B cell (primary cell): ENCODE data around the gene OLAH. TPM values are rescaled to one million over a fixed set of nuclear protein-coding genes. Genes with fewer than 3 reads are reported as not detected.

Source experiments
- ATAC-seq: fragments of 200-7000 bp; cut with Tn5 transposase; one replicate; pipeline ENCODE4 v1.10.0; 2021; ENCODE audit warnings: low read depth, mild to moderate bottlenecking, moderate number of reproducible peaks, moderate library complexity
- CTCF ChIA-PET: fragments of 350-600 bp; sonication (Branson Sonifier 250); formaldehyde crosslinking; loops from one replicate; lab custom pipeline; 2021; ENCODE audit warnings: antibody characterized with exemption, inconsistent platforms; lab: Charles Lee
- POLR2A ChIA-PET: fragments of 350-600 bp; sonication (Branson Sonifier 250); formaldehyde crosslinking; loops from one replicate; lab custom pipeline; 2021; ENCODE audit warnings: antibody characterized with exemption; lab: Charles Lee
- DNase-seq: peaks from one replicate; pipeline ENCODE4 v3.0.0; 2013
- H2AFZ ChIP-seq: 2 replicates; pipeline ENCODE4 v1.6.1; 2012; ENCODE audit warnings: mild to moderate bottlenecking, low read depth, low read length; ENCODE audit not compliant: insufficient read depth, poor library complexity, severe bottlenecking
- H3K27ac ChIP-seq, 2 donors: 1 replicate in 1 of 2; 2 replicates in 1 of 2; pipeline ENCODE4 v1.5.1; 2012 to 2013; ENCODE audit warnings: low read length in 2 of 2, mild to moderate bottlenecking in 2 of 2, moderate library complexity in 1 of 2
- H3K27me3 ChIP-seq, 4 experiments: fragments of 200-600 bp in 1 of 4; sonication (generic) in 1 of 4; replicated peaks in 1 of 4; 1 replicate in 2 of 4; 2 replicates in 2 of 4; pipeline versions ENCODE4 v1.6.1 to v1.7.0; 2013 to 2016; ENCODE audit warnings: low read length in 3 of 4, mild to moderate bottlenecking in 2 of 4, mixed read lengths in 1 of 4, moderate library complexity in 1 of 4; ENCODE audit not compliant: insufficient read depth in 4 of 4, control insufficient read depth in 3 of 4; ENCODE audit errors: control extremely low read depth in 1 of 4
- H3K36me3 ChIP-seq, 2 experiments: replicated peaks in 1 of 2; 1 replicate in 1 of 2; 2 replicates in 1 of 2; pipeline versions ENCODE4 v1.6.1 to v1.7.1; 2013; ENCODE audit warnings: low read length in 1 of 2; ENCODE audit not compliant: insufficient read depth in 2 of 2, control insufficient read depth in 1 of 2; ENCODE audit errors: control extremely low read depth in 1 of 2, extremely low read depth in 1 of 2
- H3K4me1 ChIP-seq, 2 donors: fragments of 200-600 bp in 1 of 2; sonication (generic) in 1 of 2; 1 replicate in 1 of 2; 2 replicates in 1 of 2; pipeline versions ENCODE4 v1.5.1 to v1.6.1; 2013 to 2017; ENCODE audit warnings: low read length in 2 of 2; ENCODE audit not compliant: control insufficient read depth in 2 of 2, insufficient read depth in 2 of 2
- H3K4me2 ChIP-seq: replicated peaks from 2 replicates; pipeline ENCODE3; 2012; ENCODE audit warnings: mild to moderate bottlenecking, low read depth, low read length; ENCODE audit not compliant: poor library complexity, severe bottlenecking
- H3K4me3 ChIP-seq, 5 experiments: fragments of 200-600 bp in 1 of 5; sonication (generic) in 1 of 5; 1 replicate in 3 of 5; 2 replicates in 2 of 5; pipeline versions ENCODE4 v1.5.1 to v1.7.0; 2011 to 2016; ENCODE audit warnings: low read length in 4 of 5, mild to moderate bottlenecking in 4 of 5, low read depth in 2 of 5, control low read depth in 1 of 5, moderate library complexity in 1 of 5; ENCODE audit not compliant: insufficient read depth in 1 of 5; ENCODE audit errors: control extremely low read depth in 1 of 5, extremely low read depth in 1 of 5
- H3K79me2 ChIP-seq: fragments of 200-600 bp; sonication (generic); one replicate; pipeline ENCODE4 v1.6.0; 2016; ENCODE audit warnings: low read length; ENCODE audit not compliant: control insufficient read depth, insufficient read depth
- H3K9ac ChIP-seq: fragments of 200-600 bp; sonication (generic); 2 replicates; pipeline ENCODE4 v1.6.1; 2017; ENCODE audit warnings: mild to moderate bottlenecking, low read length, moderate library complexity
- H3K9me3 ChIP-seq, 3 donors: one replicate each; pipeline versions ENCODE4 v1.6.1 to v1.7.1; 2013; ENCODE audit warnings: low read length in 2 of 3; ENCODE audit not compliant: control insufficient read depth in 2 of 3, insufficient read depth in 1 of 3; ENCODE audit errors: control extremely low read depth in 1 of 3
- H4K20me1 ChIP-seq: 2 replicates; pipeline ENCODE4 v1.6.0; 2012; ENCODE audit warnings: mild to moderate bottlenecking, low read length; ENCODE audit not compliant: insufficient read depth, control insufficient read depth, poor library complexity, severe bottlenecking
- H3K27ac Mint-ChIP-seq: one replicate; pipeline ENCODE4 v1.8.0; 2021; ENCODE audit warnings: mixed read lengths
- H3K27me3 Mint-ChIP-seq: one replicate; pipeline ENCODE4 v1.8.0; 2021; ENCODE audit warnings: mixed read lengths
- H3K4me1 Mint-ChIP-seq: one replicate; pipeline ENCODE4 v1.8.0; 2021; ENCODE audit warnings: mixed read lengths
- H3K4me3 Mint-ChIP-seq: one replicate; pipeline ENCODE4 v1.8.0; 2021; ENCODE audit warnings: mixed read lengths
- H3K9me3 Mint-ChIP-seq: one replicate; pipeline ENCODE4 v1.8.0; 2022; ENCODE audit warnings: mixed read lengths; ENCODE audit not compliant: insufficient read depth
- EZH2 ChIP-seq: IDR thresholded peaks from 2 replicates; pipeline ENCODE4 v1.6.1; 2012; ENCODE audit warnings: borderline replicate concordance, low read depth, mild to moderate bottlenecking, moderate library complexity, low read length; ENCODE audit not compliant: insufficient read depth, poor library complexity, severe bottlenecking
- WGBS: methylation state at CpG from one replicate; pipeline ENCODE4 v1.1.5; 2013; ENCODE audit warnings: missing lambda C conversion rate; ENCODE audit not compliant: insufficient coverage; 5-methylcytosine and 5-hydroxymethylcytosine counted together
- intact Hi-C: fragments of 100-400 bp; cut with micrococcal nuclease; formaldehyde crosslinking; loops from one replicate; pipeline ENCODE4 v1.10.0; 2022
- polyA plus RNA-seq: library from polyadenylated mRNA; depleted of rRNA; stranded (reverse); fragments of >200 nt; gene quantifications from 2 replicates; pipeline ENCODE4 v1.2.3, GENCODE V29; 2012
- total RNA-seq, 2 donors: library from RNA; stranded (reverse); fragments of 120-200 nt in 1 of 2; gene quantifications; 1 replicate in 1 of 2; 2 replicates in 1 of 2; pipeline versions ENCODE4 v1.2.3 to v1.2.4, GENCODE V29; 2013 to 2022
- TF ChIP-seq, protein P1 (sequence below): fragments of 200-600 bp; IDR thresholded peaks from one replicate; pipeline ENCODE4 v1.8.0; 2022; ENCODE audit warnings: antibody characterized with exemption, mild to moderate bottlenecking

The OLAH gene
- total and polyA plus RNA-seq, 2 donors (not counting 1 experiment from before 2014, with no cell fraction given) = not detected

- CTCF ChIA-PET = interaction anchor here (1.2 kb wide), 1 partner anchor 70 kb away, joined by 3 read pairs; no protein-coding TSS in a partner anchor
- TF ChIP-seq, protein P1, sequence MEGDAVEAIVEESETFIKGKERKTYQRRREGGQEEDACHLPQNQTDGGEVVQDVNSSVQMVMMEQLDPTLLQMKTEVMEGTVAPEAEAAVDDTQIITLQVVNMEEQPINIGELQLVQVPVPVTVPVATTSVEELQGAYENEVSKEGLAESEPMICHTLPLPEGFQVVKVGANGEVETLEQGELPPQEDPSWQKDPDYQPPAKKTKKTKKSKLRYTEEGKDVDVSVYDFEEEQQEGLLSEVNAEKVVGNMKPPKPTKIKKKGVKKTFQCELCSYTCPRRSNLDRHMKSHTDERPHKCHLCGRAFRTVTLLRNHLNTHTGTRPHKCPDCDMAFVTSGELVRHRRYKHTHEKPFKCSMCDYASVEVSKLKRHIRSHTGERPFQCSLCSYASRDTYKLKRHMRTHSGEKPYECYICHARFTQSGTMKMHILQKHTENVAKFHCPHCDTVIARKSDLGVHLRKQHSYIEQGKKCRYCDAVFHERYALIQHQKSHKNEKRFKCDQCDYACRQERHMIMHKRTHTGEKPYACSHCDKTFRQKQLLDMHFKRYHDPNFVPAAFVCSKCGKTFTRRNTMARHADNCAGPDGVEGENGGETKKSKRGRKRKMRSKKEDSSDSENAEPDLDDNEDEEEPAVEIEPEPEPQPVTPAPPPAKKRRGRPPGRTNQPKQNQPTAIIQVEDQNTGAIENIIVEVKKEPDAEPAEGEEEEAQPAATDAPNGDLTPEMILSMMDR = no peak
- TF ChIP-seq EZH2 = no peak
- Histone ChIP-seq H3K27me3 (no peaks in the 10 kb centered on the region), H3K27ac (peak overlapping the region; percentile 92 to 96), H4K20me1 (peaks cover 33% of the 10 kb centered on the region), H3K9ac (peak overlapping the region; percentile 92), H2AFZ (peak overlapping the region; percentile 81), H3K9me3 (no peaks in the 10 kb centered on the region), H3K4me2 (peak overlapping the region; percentile 93), H3K4me3 (peak overlapping the region; percentile 41 to 89 (median 85)), H3K4me1 (peaks cover 23 to 27% of the 10 kb centered on the region in 2 donors), H3K36me3 (peaks cover 1 to 14% of the 10 kb centered on the region in 2 experiments), H3K79me2 (peaks cover 37% of the 10 kb centered on the region)
- POLR2A ChIA-PET = no interaction called here
- H3K27me3 Mint-ChIP-seq = no peaks in the 10 kb centered on the region
- H3K27ac Mint-ChIP-seq = peak overlapping the region; percentile 94
- DNase-seq (no peak), ATAC-seq (peak; percentile 13)
- H3K4me3 Mint-ChIP-seq = peak overlapping the region; percentile 93
- intact Hi-C loops = loop anchor here (1.0 to 2.0 kb wide), 6 partner anchors 8 to 258 kb away; partner anchors contain the start of genes ACBD7, CDNF, HSPA14 and MEIG1
- WGBS = under 1% methylated on average over 11 of the region's 11 CpGs
- H3K4me1 Mint-ChIP-seq = peaks cover 26% of the 10 kb centered on the region
- no peaks in the 10 kb centered on the region for H3K9me3 Mint-ChIP-seq
Measured at GRCh38 chr10:15096661-15097010, 52.9 kb downstream of the OLAH start.
